OCI-LY1 (cell line): ENCODE measurements around the gene TATDN2.

Source experiments
- H2AFZ ChIP-seq: fragments of 200-600 bp; sonication (generic), shearing (Covaris generic); 2 replicates; pipeline ENCODE4 v1.6.0; 2014; ENCODE audit warnings: antibody characterized with exemption, mild to moderate bottlenecking, low read length
- H3F3A ChIP-seq: fragments of 200-600 bp; sonication (generic), shearing (Covaris generic); 2 replicates; pipeline ENCODE4 v1.6.0; 2014; ENCODE audit warnings: mild to moderate bottlenecking, antibody characterized with exemption, low read length, moderate library complexity; ENCODE audit not compliant: insufficient read depth
- H3K27ac ChIP-seq: fragments of 200-600 bp; sonication (generic); 2 replicates; pipeline ENCODE4 v1.5.1; 2014; ENCODE audit warnings: low read length, mixed run types, mild to moderate bottlenecking, low read depth; ENCODE audit not compliant: poor library complexity, severe bottlenecking
- H3K27me3 ChIP-seq: fragments of 200-600 bp; sonication (generic); 2 replicates; pipeline ENCODE4 v1.6.0; 2014; ENCODE audit warnings: antibody characterized with exemption, mild to moderate bottlenecking, low read length, moderate library complexity; ENCODE audit not compliant: insufficient read depth
- H3K36me3 ChIP-seq: fragments of 200-600 bp; sonication (generic); 2 replicates; pipeline ENCODE4 v1.6.1; 2014; ENCODE audit warnings: mild to moderate bottlenecking, antibody characterized with exemption, low read length, moderate library complexity, mixed read lengths; ENCODE audit not compliant: insufficient read depth
- H3K4me1 ChIP-seq: fragments of 200-600 bp; sonication (generic); 2 replicates; pipeline ENCODE4 v1.5.1; 2014; ENCODE audit warnings: mild to moderate bottlenecking, low read length, moderate library complexity; ENCODE audit not compliant: insufficient read depth, severe bottlenecking
- H3K4me2 ChIP-seq: fragments of 200-600 bp; sonication (generic), shearing (Covaris generic); 2 replicates; pipeline ENCODE4 v1.6.1; 2014; ENCODE audit warnings: low read length
- H3K4me3 ChIP-seq: fragments of 200-600 bp; sonication (generic); 2 replicates; pipeline ENCODE4 v1.5.1; 2014; ENCODE audit warnings: low read length, low read depth, mild to moderate bottlenecking, mixed read lengths; ENCODE audit not compliant: poor library complexity, severe bottlenecking
- H3K79me2 ChIP-seq: fragments of 200-600 bp; shearing (Covaris generic); 2 replicates; pipeline ENCODE4 v1.6.1; 2016; ENCODE audit warnings: mixed run types, low read length, mixed read lengths; ENCODE audit not compliant: insufficient read depth
- H3K9ac ChIP-seq: fragments of 200-600 bp; sonication (generic), shearing (Covaris generic); 2 replicates; pipeline ENCODE4 v1.6.1; 2014; ENCODE audit warnings: mild to moderate bottlenecking, low read length, mixed read lengths
- H3K9me2 ChIP-seq: fragments of 200-600 bp; sonication (generic), shearing (Covaris generic); 2 replicates; pipeline ENCODE4 v1.6.1; 2014; ENCODE audit warnings: low read depth, mild to moderate bottlenecking, low read length, mixed read lengths
- H3K9me3 ChIP-seq: fragments of 200-600 bp; shearing (Covaris generic); 2 replicates; pipeline ENCODE4 v1.6.1; 2014; ENCODE audit warnings: low read length, mixed read lengths
- H4K20me1 ChIP-seq: fragments of 200-600 bp; sonication (generic), shearing (Covaris generic); 2 replicates; pipeline ENCODE4 v1.6.0; 2016; ENCODE audit warnings: mild to moderate bottlenecking, low read length; ENCODE audit not compliant: insufficient read depth
- EZH2 ChIP-seq: fragments of 200-600 bp; sonication (generic), shearing (Covaris generic); IDR thresholded peaks from 2 replicates; pipeline ENCODE4 v1.8.0; 2017; ENCODE audit warnings: borderline replicate concordance, mixed run types, mild to moderate bottlenecking, antibody characterized with exemption, low read length, moderate library complexity, mixed read lengths
- TF ChIP-seq, protein P1 (sequence below): fragments of 200-600 bp; sonication (generic), shearing (Covaris generic); IDR thresholded peaks from 2 replicates; pipeline ENCODE4 v1.5.1; 2017; ENCODE audit warnings: mild to moderate bottlenecking, antibody characterized with exemption, low read length, moderate library complexity, mixed read lengths

Gene TATDN2

DNA sequence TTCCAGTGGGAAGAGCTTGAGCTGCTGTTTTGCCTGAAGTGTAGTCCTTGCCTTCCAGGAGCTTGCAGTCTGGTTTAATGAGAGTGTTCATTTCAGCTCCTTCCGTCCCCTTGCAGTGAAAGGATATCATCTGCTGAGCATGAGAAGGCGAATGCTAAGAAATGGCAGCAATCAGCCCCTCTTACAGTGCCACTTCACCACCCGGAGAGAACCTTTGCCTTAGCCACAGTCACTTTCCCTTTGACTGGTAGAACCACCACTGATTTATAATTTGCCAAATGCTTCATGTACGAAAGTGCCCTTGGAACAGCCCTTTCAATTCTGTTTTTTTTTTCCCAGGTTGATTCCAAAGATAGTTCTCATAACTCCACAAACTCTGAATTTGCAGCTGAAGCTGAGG is 11.5 kb downstream of the TATDN2 start:
- H3K27ac ChIP-seq, result no peak overlapping the region
- peaks cover 80% of the 10 kb centered on the region for H3K36me3 ChIP-seq
- no peaks in the 10 kb centered on the region for H3K9me2 ChIP-seq
- H4K20me1 ChIP-seq, result no peaks in the 10 kb centered on the region
- no peak overlapping the region for H2AFZ ChIP-seq
- no peaks in the 10 kb centered on the region for H3F3A ChIP-seq
- H3K9ac ChIP-seq, result no peak overlapping the region
- H3K27me3 ChIP-seq, result no peaks in the 10 kb centered on the region
- H3K79me2 ChIP-seq, result peaks cover 36% of the 10 kb centered on the region
- H3K4me1 ChIP-seq, result peaks cover 14% of the 10 kb centered on the region
- no peaks in the 10 kb centered on the region for H3K9me3 ChIP-seq
- H3K4me3 ChIP-seq, result no peak overlapping the region
- no peak overlapping the region for H3K4me2 ChIP-seq
- no peak for TF ChIP-seq EZH2
- TF ChIP-seq, protein P1, sequence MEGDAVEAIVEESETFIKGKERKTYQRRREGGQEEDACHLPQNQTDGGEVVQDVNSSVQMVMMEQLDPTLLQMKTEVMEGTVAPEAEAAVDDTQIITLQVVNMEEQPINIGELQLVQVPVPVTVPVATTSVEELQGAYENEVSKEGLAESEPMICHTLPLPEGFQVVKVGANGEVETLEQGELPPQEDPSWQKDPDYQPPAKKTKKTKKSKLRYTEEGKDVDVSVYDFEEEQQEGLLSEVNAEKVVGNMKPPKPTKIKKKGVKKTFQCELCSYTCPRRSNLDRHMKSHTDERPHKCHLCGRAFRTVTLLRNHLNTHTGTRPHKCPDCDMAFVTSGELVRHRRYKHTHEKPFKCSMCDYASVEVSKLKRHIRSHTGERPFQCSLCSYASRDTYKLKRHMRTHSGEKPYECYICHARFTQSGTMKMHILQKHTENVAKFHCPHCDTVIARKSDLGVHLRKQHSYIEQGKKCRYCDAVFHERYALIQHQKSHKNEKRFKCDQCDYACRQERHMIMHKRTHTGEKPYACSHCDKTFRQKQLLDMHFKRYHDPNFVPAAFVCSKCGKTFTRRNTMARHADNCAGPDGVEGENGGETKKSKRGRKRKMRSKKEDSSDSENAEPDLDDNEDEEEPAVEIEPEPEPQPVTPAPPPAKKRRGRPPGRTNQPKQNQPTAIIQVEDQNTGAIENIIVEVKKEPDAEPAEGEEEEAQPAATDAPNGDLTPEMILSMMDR, result no peak

DNA sequence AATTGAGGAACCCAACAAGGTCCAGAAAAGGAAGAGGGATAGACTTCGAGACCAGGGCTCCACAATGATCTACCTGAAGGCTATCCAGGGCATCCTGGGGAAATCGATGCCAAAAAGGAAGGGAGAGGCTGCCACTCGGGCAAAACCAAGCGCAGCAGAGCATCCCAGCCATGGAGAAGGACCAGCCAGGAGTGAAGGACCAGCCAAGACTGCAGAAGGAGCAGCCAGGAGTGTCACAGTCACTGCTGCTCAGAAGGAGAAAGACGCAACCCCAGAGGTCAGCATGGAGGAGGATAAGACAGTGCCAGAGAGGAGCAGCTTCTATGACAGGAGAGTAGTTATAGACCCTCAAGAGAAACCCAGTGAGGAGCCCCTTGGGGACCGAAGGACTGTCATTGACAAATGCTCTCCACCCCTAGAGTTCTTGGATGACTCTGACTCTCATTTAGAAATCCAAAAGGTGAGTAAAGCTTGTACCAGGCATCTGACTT is 12.0 kb downstream of the TATDN2 start:
- H3K27me3 ChIP-seq, result no peaks in the 10 kb centered on the region
- H3F3A ChIP-seq, result no peaks in the 10 kb centered on the region
- peaks cover 35% of the 10 kb centered on the region for H3K79me2 ChIP-seq
- no peak overlapping the region for H3K27ac ChIP-seq
- no peak overlapping the region for H3K4me3 ChIP-seq
- TF ChIP-seq, protein P1, result no peak
- no peak for TF ChIP-seq EZH2
- peaks cover 78% of the 10 kb centered on the region for H3K36me3 ChIP-seq
- no peak overlapping the region for H2AFZ ChIP-seq
- H3K9me3 ChIP-seq, result no peaks in the 10 kb centered on the region
- H3K4me1 ChIP-seq, result peaks cover 14% of the 10 kb centered on the region
- no peaks in the 10 kb centered on the region for H4K20me1 ChIP-seq
- H3K4me2 ChIP-seq, result no peak overlapping the region
- H3K9ac ChIP-seq, result no peak overlapping the region
- no peaks in the 10 kb centered on the region for H3K9me2 ChIP-seq

DNA sequence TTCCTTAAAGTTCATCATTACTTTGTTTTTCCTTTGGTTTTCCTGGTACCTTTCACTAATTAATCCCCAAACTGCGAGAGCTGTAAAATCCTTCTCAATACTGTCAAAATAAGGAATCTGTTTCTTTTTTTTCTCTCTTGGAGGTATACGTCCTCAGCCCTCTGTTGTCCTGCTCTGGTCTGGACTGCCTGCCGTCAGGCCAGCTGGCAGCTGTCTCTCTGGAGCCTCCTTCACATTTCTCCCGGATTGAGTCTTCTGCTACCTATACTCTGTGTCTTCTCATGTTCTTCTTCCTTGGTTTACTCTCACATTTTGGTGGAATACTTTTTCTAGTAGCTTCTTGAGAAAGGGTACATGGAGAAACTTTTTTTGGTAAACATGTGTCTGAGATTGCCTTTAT is 13.8 kb downstream of the TATDN2 start:
- no peak overlapping the region for H3K9ac ChIP-seq
- H2AFZ ChIP-seq, result no peak overlapping the region
- H3K9me3 ChIP-seq, result no peaks in the 10 kb centered on the region
- no peak overlapping the region for H3K27ac ChIP-seq
- TF ChIP-seq, protein P1, result no peak
- no peak for TF ChIP-seq EZH2
- H3K4me1 ChIP-seq, result peaks cover 14% of the 10 kb centered on the region
- no peak overlapping the region for H3K4me3 ChIP-seq
- H3K4me2 ChIP-seq, result no peak overlapping the region
- no peaks in the 10 kb centered on the region for H3F3A ChIP-seq
- H3K9me2 ChIP-seq, result no peaks in the 10 kb centered on the region
- no peaks in the 10 kb centered on the region for H4K20me1 ChIP-seq
- no peaks in the 10 kb centered on the region for H3K27me3 ChIP-seq
- H3K79me2 ChIP-seq, result peaks cover 40% of the 10 kb centered on the region
- H3K36me3 ChIP-seq, result peaks cover 79% of the 10 kb centered on the region
